ENCODE data around the gene CNGA1. TPM values are rescaled to one million over a fixed set of nuclear protein-coding genes. Genes with fewer than 3 reads are reported as not detected.

Gene CNGA1
- total RNA-seq, 2 donors from 2014 or later, result 0.28 TPM; not detected in 1

DNA sequence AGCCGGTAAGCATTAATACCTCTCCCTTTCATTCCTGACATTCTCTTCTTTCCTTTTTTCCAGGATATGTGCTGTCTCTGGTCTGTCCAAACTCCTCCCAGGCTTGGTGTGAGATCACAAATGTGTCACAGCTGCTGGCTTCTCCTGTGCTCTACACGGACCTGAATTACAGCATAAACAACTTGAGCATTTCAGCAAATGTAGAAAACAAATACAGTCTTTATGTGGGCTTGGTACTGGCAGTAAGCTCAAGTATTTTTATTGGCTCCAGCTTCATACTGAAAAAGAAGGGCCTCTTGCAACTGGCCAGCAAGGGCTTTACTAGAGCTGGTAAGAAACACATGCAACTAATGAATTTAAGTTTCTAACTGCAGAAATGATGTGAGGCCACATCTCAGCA lies 8.5 kb upstream of the CNGA1 start:
- H3K27ac ChIP-seq, result no peak overlapping the region
- ATAC-seq (ENCODE audit: insufficient number of reproducible peaks, low FRiP score, low read depth), result no peak

DNA sequence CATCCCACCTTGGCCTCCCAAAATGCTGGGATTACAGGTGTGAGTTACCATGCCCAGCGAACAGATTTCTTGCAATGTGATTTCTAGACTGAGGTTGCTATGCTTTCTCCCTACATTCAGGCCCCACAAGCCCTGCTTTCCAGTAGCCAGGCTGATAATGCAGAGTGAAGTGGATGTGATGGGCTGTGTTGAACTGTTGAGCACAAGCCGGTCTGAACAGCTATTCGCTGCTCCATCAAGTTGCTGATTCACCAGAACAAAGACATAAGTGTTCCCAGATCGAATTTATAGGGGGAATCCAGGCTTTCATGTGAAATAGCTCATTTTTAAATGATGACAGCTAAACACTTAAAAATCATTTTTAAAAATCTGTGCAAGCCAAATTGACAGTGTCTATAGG lies 8.0 kb upstream of the CNGA1 start:
- Histone ChIP-seq H3K9me3 (no peaks in the 10 kb centered on the region), H3K27me3 (replicated peaks; ENCODE audit: insufficient read depth) (no peaks in the 10 kb centered on the region), H3K27ac (no peak overlapping the region), H3K36me3 (no peaks in the 10 kb centered on the region), H3K4me3 (no peak overlapping the region), H3K4me1 (ENCODE audit: control insufficient read depth in 1 of 2, low read depth in 2 of 2) (no peaks in the 10 kb centered on the region)
- ATAC-seq (ENCODE audit: insufficient number of reproducible peaks, low FRiP score, low read depth) (no peak), DNase-seq (ENCODE audit: low spot score) (no peak)
- TF ChIP-seq, protein P1, sequence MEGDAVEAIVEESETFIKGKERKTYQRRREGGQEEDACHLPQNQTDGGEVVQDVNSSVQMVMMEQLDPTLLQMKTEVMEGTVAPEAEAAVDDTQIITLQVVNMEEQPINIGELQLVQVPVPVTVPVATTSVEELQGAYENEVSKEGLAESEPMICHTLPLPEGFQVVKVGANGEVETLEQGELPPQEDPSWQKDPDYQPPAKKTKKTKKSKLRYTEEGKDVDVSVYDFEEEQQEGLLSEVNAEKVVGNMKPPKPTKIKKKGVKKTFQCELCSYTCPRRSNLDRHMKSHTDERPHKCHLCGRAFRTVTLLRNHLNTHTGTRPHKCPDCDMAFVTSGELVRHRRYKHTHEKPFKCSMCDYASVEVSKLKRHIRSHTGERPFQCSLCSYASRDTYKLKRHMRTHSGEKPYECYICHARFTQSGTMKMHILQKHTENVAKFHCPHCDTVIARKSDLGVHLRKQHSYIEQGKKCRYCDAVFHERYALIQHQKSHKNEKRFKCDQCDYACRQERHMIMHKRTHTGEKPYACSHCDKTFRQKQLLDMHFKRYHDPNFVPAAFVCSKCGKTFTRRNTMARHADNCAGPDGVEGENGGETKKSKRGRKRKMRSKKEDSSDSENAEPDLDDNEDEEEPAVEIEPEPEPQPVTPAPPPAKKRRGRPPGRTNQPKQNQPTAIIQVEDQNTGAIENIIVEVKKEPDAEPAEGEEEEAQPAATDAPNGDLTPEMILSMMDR (IDR thresholded peaks at IDR 0.05), result no peak

More for the DNA sequence above, 8.5 kb upstream of the CNGA1 start:
- TF ChIP-seq, protein P1 (IDR thresholded peaks at IDR 0.05), result no peak
- DNase-seq (ENCODE audit: low spot score), result no peak
- Histone ChIP-seq H3K4me3 (no peak overlapping the region), H3K4me1 (ENCODE audit: control insufficient read depth in 1 of 2, low read depth in 2 of 2) (no peaks in the 10 kb centered on the region), H3K27me3 (replicated peaks; ENCODE audit: insufficient read depth) (no peaks in the 10 kb centered on the region), H3K36me3 (no peaks in the 10 kb centered on the region), H3K9me3 (no peaks in the 10 kb centered on the region)

DNA sequence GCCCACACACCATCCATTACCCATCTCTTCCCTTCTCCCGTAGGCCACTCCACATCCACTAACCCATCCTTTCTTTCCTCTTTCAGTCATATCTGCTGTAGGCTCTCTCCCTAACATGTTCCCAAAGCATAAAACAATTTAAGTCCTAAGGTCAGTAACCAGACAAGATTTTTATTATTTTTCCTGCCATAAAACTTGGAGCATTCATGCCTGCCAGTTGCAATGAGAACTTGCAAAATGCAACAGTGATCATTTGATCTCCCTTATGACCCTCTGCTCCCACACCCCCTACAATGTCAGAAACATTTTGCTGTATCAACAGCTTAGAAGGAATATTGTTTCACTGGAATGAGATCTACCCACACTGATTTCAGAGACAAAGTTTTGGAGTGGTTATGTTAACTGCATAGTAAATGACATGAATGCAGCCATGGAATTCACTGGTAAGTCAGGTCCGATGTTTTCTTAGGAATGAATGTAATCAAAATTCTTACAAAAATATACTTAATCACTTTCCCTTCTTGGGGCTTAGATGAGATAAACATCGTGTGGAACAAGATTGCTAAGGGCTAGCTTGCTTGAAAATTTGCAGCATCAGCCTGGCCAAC lies 5.8 kb upstream of the CNGA1 start:
- ATAC-seq (ENCODE audit: insufficient number of reproducible peaks, low FRiP score, low read depth) (no peak), DNase-seq (ENCODE audit: low spot score) (no peak)
- Histone ChIP-seq H3K36me3 (no peaks in the 10 kb centered on the region), H3K27ac (no peak overlapping the region), H3K4me1 (ENCODE audit: control insufficient read depth in 1 of 2, low read depth in 2 of 2) (peaks cover 0 to 3% of the 10 kb centered on the region in 2 donors), H3K27me3 (replicated peaks; ENCODE audit: insufficient read depth) (no peaks in the 10 kb centered on the region), H3K9me3 (no peaks in the 10 kb centered on the region), H3K4me3 (no peak overlapping the region)
- TF ChIP-seq, protein P1 (IDR thresholded peaks at IDR 0.05), result no peak

DNA sequence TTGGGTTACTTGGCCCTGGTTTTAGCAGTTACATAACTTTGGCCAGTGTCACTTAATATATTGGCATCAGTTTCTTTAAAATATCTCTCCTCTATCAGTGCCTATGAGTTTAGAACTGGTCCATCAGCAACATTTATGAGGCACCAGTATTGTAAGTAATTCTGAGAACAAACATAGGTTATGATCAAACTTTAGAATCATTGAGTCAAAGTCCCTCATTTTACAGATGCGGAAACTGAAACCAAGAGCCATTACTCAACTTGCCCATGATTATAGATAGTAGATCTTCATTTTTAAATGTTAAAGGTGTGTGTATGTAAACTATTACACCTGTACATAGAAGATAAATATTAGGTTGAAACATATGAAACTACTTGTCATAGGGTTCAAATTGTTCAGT lies 4.6 kb upstream of the CNGA1 start:
- Histone ChIP-seq H3K4me3 (no peak overlapping the region), H3K27me3 (replicated peaks; ENCODE audit: insufficient read depth) (no peaks in the 10 kb centered on the region), H3K36me3 (no peaks in the 10 kb centered on the region), H3K9me3 (no peaks in the 10 kb centered on the region), H3K27ac (no peak overlapping the region), H3K4me1 (ENCODE audit: control insufficient read depth in 1 of 2, low read depth in 2 of 2) (peaks cover 4% of the 10 kb centered on the region in 2 donors)
- TF ChIP-seq, protein P1 (IDR thresholded peaks at IDR 0.05), result no peak
- ATAC-seq (ENCODE audit: insufficient number of reproducible peaks, low FRiP score, low read depth) (no peak), DNase-seq (ENCODE audit: low spot score) (no peak)

DNA sequence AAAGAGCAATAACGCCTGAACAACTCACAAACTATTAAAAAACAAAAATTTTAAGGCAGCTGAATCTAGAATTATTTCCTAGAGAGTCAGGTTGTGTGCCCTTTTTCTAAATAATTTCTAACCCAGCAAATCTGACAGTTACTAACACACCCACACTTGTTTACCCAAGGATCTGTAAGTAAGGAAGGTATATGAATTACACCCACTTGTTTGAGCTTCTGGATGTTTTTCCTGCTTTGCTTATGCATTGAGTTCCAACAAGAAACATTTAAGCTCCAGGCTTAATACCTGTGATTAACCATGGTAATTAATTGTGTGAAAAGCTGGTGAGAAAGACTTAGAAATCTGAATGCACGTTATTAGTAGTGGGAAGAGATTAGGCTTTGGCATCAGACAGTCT lies 1.6 kb upstream of the CNGA1 start:
- DNase-seq (ENCODE audit: low spot score), result no peak
- TF ChIP-seq, protein P1 (IDR thresholded peaks at IDR 0.05), result no peak
- ATAC-seq (ENCODE audit: insufficient number of reproducible peaks, low FRiP score, low read depth), result no peak
- Histone ChIP-seq H3K27me3 (replicated peaks; ENCODE audit: insufficient read depth) (no peaks in the 10 kb centered on the region), H3K4me1 (ENCODE audit: control insufficient read depth in 1 of 2, low read depth in 2 of 2) (peaks cover 4% of the 10 kb centered on the region in 2 donors), H3K27ac (no peak overlapping the region), H3K9me3 (no peaks in the 10 kb centered on the region), H3K4me3 (no peak overlapping the region), H3K36me3 (no peaks in the 10 kb centered on the region)

Measured in thoracic aorta (tissue), 2 donors.